GM12872 (cell line): ENCODE measurements around the gene CRYBA4.

Source experiments
- TF ChIP-seq, protein P1 (sequence below): IDR thresholded peaks from 3 replicates; pipeline ENCODE4 v1.5.1; 2011; ENCODE audit warnings: low read depth, mild to moderate bottlenecking, low read length, moderate library complexity; ENCODE audit not compliant: insufficient read depth

The CRYBA4 gene

GRCh38 chr22:26648011-26648497 lies 26.3 kb downstream of the CRYBA4 start:
- TF ChIP-seq, protein P1, sequence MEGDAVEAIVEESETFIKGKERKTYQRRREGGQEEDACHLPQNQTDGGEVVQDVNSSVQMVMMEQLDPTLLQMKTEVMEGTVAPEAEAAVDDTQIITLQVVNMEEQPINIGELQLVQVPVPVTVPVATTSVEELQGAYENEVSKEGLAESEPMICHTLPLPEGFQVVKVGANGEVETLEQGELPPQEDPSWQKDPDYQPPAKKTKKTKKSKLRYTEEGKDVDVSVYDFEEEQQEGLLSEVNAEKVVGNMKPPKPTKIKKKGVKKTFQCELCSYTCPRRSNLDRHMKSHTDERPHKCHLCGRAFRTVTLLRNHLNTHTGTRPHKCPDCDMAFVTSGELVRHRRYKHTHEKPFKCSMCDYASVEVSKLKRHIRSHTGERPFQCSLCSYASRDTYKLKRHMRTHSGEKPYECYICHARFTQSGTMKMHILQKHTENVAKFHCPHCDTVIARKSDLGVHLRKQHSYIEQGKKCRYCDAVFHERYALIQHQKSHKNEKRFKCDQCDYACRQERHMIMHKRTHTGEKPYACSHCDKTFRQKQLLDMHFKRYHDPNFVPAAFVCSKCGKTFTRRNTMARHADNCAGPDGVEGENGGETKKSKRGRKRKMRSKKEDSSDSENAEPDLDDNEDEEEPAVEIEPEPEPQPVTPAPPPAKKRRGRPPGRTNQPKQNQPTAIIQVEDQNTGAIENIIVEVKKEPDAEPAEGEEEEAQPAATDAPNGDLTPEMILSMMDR = no peak

DNA sequence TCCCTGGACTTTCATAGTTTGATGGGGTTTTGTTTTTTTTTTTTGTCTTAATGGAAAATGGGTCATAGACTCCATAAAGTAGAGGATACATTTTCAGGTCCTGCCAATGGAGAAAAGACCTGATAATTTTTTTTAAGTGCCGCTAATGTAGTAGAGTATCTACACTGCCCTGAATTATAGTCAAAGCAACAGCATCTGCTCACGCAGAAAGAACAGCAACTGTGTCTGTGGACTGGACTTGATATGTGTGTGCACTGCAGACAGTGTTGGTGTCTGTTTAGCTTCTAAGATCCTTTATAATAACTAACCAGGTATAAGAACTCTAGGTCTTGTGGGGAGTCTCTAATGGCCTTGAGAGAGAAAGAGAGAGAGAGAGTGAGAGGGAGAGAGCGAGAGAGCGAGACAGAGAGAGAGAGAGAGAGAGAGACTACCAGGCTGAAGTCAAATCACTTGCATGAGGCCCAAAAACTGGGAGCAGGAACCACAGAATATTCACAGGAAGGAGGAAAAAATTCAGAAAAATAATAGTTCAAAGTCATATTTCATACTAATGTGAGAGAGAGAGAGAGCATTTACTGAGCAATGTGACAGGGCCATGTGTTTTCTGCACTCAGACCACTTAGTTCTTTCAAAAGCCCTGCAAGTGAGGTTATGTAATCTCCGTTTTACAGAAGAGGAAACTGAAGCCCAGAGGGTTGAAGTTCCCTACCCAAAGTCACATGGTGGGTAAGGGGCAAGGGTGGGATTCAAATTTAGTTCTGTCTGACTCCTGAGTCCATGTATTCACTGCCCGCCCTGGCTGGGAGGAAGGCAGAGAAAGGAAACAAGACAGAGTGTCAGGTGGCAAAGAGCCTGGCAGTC lies 27.0 kb downstream of the CRYBA4 start:
- TF ChIP-seq, protein P1 = no peak

DNA sequence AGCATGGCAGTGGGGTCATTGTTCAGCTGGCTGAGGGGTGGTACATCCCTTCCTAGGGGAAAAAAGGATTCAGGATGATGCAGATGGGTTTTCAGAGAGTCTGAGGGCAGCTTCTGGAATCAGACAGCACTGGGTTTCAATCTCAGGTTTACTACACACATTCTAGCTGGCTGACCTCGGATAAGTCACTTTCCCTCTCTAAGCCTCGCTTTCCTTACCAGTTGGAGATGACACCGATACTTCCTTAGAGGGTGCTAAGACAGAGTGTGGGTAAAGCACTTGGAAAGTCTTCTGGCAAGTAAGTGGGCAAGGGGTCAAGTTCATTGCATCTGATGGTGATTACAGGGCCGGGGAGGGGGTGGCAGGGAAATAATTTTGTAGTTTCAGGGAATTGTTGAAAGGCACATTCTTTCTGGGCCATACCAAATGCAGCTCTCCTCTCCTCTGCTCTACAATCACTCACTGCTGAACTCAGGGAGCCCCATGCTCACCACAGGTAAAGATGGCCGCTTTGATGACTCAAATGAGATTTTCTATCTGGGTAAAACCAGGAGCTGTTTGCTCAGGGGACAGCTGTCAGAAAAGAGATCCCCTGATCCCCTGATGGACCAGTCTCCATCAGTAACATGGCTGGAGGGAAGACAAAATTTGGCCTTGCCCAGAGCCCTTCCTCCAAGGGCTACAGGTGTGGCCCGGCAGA lies 29.1 kb downstream of the CRYBA4 start:
- TF ChIP-seq, protein P1 = no peak

DNA sequence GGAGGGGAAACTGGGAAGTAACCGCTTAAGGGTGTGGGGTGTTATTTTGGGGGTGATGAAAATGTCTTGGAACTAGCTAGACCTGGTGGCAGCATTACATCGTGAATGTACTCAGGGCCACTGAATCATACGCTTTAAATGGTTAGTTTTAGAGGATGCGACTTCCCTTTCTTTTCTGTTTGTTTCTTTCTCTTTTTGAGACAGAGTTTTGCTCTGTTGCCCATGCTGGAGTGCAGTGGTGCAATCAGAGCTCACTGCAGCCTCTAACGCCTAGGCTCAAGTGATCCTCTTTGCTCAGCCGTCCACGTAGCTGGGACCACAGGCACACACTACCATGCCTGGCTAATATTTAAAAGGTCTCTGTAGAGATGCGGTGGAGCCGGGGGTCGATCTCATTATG lies 30.1 kb downstream of the CRYBA4 start:
- TF ChIP-seq, protein P1 = no peak

- TF ChIP-seq, protein P1 = no peak
These were observed 35.4 kb downstream of the CRYBA4 start, which contains the start of gene MIAT for GRCh38 chr22:26656891-26657851. TSS of gene MIAT (plus strand) at chr22:26657588.

DNA sequence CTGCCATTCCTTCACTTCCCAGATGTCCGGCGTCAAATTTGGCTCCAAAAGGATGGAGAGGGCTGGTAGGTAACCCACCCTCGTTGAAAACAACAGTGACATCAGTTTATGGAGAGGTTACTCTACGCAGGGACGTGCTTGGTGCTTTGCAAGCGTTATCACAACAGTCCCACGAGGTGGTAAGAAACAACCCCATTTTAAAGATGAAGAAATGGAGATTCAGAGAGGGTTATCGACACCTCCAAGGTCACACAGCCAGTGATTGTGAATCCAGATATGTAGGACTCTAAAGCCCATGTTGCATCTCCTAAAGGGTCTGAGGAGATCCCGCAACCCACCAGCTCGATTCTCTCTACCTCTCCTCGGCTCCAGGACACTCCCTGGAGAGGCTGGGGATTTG lies 36.4 kb downstream of the CRYBA4 start:
- TF ChIP-seq, protein P1 = no peak
